ENCODE measurements around the gene TM9SF4.
A peak's percentile ranks its signal among the peaks of the same experiment; 100 is the strongest.
"Not testable (repeated sequence)": the region's sequence is repeated elsewhere in the genome, so short reads cannot be mapped to it uniquely, and the experiment has no call there.

Gene TM9SF4

GRCh38 chr20:32189691-32190615, 80.4 kb downstream of the TM9SF4 start:
- no peak for DNase-seq (ENCODE audit: low spot score)

GRCh38 chr20:32190616-32191415, 81.3 kb downstream of the TM9SF4 start:
- DNase-seq (ENCODE audit: low spot score): no peak

- no peak for DNase-seq (ENCODE audit: low spot score)
These were observed 81.9 kb downstream of the TM9SF4 start for GRCh38 chr20:32191422-32191821.

DNA sequence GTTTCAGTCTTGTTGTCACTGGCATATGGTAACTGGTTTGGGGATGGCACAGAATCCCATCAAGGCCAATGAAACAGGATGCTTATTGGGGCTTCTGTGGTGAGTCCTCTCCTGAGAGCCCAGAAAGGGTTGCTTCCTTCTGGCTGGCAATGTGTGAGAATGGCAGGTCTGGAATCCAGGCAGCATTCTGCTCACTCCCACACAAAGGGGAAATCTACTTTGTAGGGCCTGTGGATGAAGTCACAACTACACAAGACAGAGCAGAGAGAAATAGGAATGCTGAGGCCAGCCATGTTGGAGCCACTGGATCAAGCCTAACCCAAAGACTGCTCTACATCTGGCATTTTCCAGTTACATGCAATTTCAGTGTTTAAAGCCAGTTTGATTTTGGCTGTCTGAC, 82.4 kb downstream of the TM9SF4 start:
- DNase-seq (ENCODE audit: low spot score): no peak

DNA sequence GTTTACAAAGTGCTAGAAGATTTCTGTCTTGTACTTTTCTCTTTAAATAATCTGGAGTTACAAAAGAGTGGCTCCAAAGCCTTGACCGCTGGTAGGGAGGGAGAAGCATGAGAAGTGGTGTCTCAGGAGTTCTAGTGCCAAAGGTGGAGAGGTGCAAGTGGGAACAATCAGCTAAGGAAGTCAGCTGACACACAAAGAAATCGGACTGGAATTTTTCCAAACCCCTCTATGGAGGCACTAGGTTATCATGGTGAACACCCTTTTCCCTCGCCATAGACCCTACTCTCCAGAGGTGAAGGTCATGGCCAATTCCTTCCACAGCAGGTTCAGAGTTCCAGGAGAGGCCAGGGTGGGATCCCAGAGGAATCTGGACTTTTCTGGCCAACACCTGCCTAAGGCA, 83.2 kb downstream of the TM9SF4 start:
- no peak for DNase-seq (ENCODE audit: low spot score)

GRCh38 chr20:32193336-32193735, 83.8 kb downstream of the TM9SF4 start:
- DNase-seq (ENCODE audit: low spot score): not testable (repeated sequence)

GRCh38 chr20:32193996-32194395, 84.5 kb downstream of the TM9SF4 start:
- no peak for DNase-seq (ENCODE audit: low spot score)

DNA sequence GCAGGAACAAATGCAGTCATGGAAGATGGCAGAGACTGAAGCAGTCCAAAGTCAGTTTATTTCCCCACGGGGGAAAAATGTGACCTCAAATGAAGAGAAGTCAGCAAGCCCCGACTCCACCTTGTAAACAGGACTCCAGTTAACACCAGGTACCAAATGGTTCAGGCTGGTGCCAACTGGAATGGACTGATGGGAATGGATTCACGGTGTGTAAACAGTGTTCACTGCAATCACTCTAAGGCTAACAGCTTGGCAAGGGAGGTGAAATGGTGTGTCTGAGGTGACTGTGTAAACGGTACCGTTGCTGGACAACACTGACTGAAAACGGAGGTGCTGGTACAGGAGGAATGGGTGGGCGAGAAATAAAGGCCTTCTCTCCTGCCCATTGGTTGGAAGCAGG, 86.1 kb downstream of the TM9SF4 start:
- no peak for DNase-seq (ENCODE audit: low spot score)

DNA sequence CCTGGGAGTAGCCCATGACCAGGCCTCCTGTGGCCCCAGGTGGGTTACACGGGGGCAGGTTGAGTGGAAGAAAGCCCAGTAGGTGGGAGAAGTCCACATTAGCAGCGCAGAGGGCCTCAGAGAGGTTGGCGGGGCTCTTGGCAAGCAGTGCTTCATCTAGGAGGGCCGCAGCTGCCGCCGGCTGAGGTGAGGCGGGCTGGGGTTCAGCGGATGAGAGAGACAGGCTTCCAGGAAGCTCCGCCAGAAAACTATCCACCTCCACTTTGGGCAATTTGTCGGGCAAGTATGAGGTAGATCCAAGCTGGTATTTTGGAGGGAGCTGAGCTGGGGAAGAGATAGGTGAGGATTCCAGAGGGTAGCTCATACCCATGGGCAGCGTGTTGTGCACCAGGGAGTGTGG, 87.1 kb downstream of the TM9SF4 start:
- DNase-seq (ENCODE audit: low spot score): not testable (repeated sequence)

GRCh38 chr20:32197136-32197535, 87.6 kb downstream of the TM9SF4 start:
- DNase-seq (ENCODE audit: low spot score): not testable (repeated sequence)

- no peak for DNase-seq (ENCODE audit: low spot score)
These were observed 89.5 kb downstream of the TM9SF4 start for GRCh38 chr20:32199006-32199405.

DNA sequence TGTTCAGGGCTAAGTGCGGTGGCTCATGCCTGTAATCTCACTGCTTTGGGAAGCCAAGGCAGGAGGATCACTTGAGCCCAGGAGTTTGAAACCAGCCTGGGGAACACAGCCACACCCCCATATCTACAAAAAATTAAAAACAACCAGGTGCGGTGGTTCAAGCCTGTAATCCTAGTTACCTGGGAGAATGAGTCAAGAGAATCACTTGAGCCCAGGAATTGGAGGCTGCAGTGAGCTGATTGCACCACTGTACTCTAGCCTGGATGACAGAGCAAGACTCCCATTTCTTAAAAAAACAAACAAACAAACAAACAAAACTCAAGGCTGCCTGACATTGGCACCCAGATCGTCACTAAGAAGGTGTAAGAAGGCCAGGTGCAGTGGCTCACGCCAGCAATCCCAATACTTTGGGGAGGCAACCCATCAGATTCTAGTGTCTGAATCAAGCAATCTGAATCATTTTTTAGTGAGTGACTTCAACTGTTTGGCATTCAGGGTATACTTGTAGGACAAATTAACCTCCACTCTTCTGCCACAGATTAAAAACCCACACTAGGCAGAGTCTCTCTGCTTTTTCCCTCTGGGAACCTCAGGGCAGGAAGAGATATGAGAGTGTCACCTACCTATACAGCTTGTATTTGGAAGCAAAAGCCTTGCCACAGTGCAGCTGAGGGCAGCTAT, 91.9 kb downstream of the TM9SF4 start:
- DNase-seq (ENCODE audit: low spot score): no peak

DNA sequence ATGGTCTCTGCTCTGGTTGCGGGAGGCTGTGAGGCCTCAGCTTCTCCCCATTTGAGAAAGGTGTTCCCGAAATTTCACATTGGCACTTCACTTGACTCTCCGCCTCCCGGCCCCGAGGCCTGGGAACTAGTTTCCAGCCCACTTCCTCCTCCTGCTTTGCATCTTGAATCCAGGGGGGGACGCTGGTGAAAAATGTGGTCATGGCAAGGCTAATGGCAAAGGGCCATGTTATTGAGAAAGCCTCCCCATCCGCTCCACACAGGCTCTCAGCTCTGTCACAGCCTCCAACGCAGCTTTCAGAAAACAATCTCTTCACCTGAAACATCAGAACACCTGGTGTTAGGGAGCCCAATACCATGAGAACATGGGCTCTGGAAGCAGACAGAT, 92.5 kb downstream of the TM9SF4 start:
- no peak for DNase-seq (ENCODE audit: low spot score)

GRCh38 chr20:32203356-32204204, 94.1 kb downstream of the TM9SF4 start:
- no peak for DNase-seq (ENCODE audit: low spot score)

DNA sequence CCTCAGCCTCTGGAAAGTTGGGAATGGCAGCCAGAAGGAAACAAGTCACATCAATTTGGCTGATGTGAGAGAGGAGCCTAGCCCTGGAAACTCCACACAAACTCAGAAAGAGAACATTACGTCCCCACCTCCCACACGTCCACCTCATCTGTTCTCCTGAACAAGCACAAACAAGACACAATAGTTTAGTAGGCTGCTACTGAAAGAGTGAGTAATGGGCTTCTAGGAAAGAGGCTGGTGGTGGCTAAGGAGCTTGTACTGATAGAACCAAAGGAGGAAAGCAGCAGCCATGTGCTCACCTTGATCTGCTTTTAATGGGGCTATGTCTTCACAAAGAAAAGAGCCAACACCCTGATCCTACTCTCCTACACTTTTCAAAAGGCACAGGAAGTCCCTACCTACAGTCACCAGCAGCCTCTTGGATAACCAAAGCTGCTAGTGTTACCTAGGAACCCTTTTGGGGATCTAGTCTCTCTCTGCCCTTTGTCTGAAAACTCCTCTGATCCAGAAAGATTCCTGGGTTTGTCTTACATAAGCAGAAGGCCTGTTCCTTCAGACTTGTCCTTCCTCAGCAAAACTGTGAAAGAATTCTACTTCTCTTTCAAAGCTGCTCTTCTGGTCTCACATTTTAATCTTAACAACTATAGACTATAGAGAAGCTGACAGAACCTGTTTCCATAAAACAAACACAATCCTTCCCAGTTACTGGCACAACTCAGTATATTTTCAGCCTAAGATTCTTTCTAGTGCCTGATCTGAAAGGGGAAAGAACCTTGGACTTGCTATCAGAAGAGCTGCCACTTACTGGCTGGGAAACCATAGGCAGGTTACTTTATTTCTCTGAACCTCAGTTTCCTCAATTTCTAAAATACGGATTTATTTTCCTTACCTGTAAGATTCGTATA, 94.9 kb downstream of the TM9SF4 start:
- no peak for DNase-seq (ENCODE audit: low spot score)

- no peak for DNase-seq (ENCODE audit: low spot score)
These were observed 95.8 kb downstream of the TM9SF4 start for GRCh38 chr20:32205110-32205842.

DNA sequence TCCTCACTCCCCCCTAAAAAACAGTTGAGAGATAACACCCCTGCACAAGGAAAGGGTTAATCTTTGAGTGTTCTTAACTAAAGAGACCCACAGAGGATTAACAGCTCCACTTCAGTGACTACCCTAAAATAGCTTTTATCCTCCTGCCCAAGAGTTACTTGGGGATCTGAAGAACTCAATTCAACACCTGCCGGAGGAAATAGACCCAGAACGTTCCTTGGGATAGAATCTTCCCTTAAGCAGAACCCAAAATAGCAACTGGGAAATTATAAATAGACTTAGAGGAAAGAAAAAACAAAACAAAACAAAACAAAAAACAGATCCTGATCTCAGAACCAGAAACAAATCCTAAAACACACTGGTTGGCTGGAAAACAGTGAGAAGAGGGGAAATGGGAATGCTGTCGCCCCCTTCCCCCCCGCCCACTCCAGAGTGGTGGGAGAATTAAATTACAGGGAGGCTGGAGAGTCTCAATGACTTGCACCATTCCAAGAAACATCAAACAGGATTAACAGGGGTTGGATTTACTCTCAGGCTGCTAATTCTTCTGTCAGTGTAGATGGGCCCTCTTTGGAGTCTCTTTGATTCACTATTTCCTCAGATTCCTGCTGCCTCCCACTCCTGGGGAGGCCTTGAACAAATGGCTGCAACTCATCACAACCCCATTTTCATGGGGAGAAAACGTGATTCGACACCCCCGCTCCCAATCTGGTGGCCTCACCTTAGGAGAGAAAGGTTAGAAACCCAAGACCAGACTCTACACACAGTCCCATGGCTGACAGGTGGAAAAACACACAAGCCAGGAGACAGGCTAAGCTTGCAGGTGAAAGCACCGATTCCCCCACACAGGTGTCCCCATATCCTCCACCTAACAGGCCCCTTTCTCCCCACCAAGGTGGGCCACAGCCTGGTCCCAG, 96.6 kb downstream of the TM9SF4 start:
- no peak for DNase-seq (ENCODE audit: low spot score)

- peak; percentile 43 for DNase-seq (ENCODE audit: low spot score)
These were observed 97.5 kb downstream of the TM9SF4 start for GRCh38 chr20:32206760-32207625.

Measured in COLO829 (cell line).